AML-193 (cell line): Measurements from ENCODE around the gene MMP7.
A peak's percentile ranks its signal among the peaks of the same experiment; 100 is the strongest.

Experiments used
- DNase-seq, 2 experiments: peaks; one replicate each; lab custom pipeline; 2025; lab: John Stamatoyannopoulos, UW

MMP7 gene, protein sequence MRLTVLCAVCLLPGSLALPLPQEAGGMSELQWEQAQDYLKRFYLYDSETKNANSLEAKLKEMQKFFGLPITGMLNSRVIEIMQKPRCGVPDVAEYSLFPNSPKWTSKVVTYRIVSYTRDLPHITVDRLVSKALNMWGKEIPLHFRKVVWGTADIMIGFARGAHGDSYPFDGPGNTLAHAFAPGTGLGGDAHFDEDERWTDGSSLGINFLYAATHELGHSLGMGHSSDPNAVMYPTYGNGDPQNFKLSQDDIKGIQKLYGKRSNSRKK

DNA sequence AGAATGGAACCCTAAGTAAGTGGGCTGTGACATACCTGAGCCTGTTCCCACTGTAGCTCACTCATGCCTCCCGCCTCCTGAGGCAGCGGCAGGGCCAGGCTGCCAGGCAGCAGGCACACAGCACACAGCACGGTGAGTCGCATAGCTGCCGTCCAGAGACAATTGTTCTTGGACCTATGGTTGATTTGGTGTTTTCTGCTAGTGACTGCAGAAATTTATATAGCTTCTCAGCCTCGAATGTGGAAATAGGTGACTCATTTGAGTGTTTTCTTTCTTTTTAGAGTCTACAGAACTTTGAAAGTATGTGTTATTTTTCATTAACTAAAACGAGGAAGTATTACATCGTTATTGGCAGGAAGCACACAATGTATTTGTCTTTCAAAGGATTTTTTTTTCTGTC lies at the start of gene MMP7:
TSS of gene MMP7 (minus strand) at position 190 of the 400 bp plus-strand sequence. CDS start at position 143, 47 bp downstream.
- DNase-seq: peak; percentile 42 to 59

DNA sequence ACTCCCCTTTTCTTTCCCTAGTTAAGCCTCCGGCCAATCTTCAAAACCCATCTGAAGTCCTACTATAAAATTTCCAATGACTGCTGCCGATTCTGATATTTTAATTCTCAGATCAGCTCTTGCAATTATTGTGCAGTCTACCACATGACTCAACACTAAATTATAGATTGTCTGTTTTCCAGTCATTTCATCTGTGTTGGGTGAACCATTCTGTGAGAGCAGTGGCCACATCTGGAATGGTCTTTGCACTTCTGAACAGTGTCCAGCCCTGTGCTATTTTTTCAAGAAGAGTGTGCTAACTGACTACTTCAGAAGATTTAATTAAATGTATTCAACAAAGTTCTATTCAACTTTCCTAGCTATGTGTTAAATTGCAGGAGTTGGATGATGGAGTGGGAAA lies 47.2 kb upstream of the MMP7 start:
- no peak for DNase-seq

DNA sequence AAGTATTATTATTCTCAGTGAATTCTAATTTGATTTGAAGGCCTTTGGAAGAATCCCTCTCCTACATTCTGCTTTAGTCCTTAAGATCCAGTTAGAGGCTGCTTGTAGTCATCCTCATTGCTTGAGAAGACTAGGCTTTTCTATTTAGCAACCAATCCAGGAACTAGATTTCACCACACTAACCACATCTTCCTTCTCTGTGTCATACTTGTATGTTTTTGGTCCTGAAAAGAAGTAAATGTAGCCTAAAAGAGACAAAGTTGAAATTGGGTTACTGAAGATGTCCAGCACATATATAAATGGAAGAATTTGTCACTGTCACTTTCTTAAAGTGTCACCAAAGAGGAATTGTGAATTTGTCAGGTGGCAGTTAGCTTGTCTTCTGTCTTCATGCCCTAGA lies 46.6 kb upstream of the MMP7 start:
- peak; percentile 92 to 93 for DNase-seq

DNA sequence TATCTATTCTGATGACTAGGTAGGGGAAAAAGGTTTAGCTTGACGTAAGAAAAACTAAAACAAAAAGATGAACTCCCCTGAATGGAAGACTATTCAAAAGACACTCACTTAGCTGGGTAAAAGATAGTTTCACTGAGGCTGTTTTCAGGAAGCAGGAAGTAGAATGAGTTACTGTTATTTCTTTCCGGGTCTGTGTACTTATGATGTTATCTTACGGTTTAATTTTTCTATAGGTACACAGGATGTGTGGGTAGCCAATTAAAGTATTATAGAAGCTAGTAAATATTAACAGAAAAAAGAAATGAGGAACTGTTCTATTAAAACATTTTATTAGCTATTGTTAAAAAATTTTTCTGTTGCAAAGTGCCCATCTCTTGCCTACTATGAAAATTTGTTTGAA lies 45.8 kb upstream of the MMP7 start:
- no peak for DNase-seq

DNA sequence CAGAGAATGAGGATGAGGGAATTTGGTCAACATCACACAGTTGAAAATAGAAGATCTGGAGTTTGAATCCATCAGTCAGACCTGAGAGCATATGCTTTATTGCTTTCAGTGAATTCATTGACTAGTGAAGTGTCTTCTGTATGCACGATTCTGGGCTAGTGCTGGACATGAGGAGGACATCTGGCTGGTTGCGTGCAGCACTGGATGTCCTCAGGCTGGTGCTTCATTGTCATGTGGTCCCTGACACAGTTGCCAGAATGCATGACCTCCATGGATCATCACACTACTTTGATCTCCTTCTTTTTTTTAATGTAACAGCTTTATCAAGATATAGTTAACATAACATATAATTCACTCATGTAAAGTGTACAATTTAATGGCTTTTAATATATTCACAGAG lies 44.5 kb upstream of the MMP7 start:
- no peak for DNase-seq

DNA sequence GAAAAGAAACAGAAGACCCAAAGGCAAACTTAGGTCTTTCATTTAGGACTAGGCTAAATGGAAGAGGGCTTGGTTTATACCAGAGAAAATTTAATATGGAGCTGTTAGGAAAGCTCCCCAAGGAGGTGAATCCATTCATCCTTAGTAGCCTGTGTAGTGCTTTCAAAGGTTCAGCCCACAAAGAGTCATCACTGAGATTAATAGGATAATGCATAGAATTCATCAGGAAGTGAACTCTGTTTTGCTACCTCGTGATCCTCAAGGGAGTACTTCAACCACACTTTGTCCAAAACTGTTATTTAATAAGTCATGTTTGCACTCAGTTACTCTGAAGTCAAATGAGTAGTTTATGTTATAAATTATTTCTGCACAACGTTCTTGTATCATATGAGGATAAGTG lies 43.3 kb upstream of the MMP7 start:
- no peak for DNase-seq

DNA sequence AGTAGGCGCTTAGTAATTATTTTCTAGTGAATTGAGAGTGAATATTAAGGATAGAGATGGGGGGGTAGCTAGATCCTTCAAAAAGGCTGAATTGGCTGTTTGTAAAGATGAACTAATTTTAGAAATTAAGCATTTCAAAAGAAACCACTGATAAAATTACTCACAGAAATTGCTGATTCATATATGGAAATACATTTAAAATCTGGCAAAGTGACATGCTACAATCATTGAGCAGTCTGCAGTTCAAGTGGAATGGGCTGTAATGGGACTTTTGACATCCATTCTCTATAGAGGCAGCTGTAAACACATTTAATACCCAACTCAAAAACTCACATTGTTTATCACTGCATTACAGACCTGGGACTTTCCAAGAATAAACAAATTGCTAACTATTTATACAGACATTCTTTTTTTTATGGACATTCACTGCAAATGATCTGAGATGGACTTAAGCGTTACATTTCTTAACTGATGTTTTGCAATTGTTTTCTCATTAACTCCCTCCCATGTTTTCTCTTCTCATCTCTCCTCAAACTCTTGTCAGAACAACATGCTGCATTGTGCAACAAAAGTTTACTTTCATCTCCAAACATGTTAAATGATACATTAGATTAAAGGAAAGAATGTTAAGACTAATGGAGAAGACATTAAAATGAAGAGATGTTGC lies 42.1 kb upstream of the MMP7 start:
- no peak for DNase-seq

DNA sequence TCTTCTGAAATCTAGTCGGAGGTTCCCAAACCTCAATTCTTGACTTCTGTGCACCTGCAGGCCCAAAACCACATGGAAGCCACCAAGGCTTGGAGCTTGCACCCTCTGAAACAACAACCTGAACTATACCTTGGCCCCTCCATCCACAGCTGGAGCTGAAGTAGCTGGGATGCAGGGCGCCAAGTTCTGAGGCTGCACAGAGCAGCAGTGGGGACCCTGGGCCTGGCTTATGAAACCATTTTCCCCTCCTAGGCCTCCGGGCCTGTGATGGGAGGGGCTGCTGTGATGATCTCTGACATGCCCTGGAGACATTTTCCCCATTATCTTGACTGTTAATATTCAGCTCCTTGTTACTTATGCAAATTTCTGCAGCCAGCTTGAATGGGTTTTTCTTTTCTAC lies 38.3 kb upstream of the MMP7 start:
- DNase-seq: no peak

DNA sequence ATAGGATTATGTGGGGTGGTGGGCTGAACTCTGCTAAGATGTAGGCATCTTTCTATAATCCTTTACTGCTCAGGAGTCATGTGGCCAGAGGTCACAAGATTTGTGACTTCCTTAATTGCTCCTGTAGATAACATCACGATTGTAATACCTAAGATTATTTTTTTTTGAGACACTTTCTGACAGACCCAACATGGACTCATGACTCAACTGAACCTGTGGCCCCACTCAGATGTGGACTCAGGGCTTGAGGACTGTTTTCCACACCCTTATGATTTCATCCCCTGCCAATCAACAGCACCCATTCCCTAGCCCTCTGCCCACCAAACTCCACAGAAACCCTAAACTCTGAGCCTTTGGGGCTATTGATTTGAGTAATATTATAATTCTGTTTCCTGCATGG lies 35.6 kb upstream of the MMP7 start:
- no peak for DNase-seq

DNA sequence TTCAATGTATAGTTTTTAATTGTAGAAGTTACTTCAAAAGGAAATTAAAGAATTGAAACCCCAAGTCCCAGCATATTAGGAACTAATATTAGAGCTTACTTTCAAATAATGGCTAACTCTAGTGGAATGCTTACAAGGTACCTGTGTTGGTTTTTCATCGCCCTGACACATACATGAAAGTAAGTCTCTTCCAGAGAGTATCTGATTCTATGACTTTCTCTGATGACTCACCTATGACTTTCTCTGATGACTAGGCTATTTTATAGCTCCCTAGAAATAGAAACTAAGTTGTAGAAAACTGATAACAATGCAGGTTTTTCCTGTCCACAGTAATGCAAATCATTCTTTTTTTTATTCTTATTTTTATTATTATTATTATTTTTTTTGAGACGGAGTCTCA lies 33.6 kb upstream of the MMP7 start:
- no peak for DNase-seq

DNA sequence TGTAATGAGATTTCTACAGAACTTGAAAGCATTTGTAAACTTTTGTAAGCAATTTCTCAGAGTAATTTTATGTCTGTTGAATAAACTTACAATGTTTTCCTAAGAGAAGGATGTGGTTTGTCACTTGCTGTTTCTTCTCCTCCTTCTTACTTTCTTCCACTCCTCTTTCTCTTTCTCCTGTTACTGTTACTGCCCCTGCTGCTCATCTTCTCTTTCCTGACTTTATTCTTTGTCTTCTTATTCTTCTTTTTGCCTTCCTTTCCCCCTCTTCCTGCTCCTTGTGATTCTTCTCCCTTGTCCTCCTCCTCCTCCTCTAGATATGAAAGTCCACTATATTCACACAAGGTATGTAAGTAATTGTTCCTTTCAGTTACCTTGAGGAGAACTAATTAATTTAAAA lies 31.1 kb upstream of the MMP7 start:
- no peak for DNase-seq

DNA sequence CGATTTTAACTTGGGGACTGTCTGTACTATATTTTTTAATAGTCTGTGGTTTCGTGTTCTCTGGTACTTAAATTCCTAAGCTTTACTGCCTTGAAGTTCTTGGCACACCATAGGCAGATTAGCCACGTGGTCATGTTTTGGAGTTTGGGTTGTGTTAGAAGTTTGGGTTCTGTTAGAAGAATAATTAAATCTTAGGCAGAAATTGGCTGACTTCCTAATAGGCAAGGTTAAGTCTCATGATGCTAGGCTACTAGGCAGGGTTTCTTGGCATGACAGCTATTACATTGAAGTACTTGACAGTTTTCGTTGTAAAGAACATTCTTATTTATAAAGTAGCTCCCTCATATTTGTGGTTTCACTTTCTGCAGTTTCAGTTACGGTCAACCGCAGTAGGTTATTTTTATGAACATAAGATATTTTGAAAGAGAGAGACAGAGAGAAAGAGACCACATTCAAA lies 30.0 kb upstream of the MMP7 start:
- DNase-seq: peak; percentile 53 to 57

DNA sequence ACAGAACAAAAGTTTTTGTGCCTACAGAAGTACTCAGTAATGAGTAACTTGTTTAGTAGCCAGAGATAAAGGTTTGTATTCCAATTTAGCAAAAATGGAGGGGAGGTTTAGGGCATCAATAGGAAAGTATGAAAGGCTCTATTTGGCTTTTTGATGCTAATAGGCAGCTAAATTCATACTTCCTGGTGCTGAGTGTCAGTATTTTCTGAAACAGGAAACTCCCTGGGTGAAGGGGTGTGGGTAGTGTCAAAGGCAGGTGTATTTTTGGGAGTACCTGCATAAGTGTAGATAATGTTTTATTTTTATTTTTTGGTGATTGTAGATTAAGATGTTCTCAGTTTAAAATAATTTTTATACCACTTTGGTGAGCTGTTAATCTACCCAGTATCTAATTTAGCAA lies 29.3 kb upstream of the MMP7 start:
- peak in 1 of 2 experiments; percentile 18 for DNase-seq

DNA sequence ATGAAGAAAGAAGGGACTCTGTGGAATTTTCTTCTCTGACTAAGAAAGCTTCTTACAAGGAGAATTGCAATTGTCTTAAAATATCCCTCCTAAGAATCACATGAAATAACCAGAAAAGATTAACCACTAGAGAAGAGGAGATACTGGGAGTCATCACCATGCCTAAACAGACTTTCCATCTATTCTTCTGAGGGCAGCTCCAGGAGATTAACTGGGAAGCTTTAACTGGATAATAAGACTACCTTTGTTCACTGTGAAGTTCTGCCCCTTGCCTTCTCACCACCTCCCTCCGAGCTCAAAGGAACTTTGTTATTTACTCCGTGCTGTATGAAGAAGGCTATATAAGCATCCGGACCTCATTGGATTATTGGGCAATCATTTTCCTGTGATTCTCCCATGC lies 24.5 kb upstream of the MMP7 start:
- no peak for DNase-seq

DNA sequence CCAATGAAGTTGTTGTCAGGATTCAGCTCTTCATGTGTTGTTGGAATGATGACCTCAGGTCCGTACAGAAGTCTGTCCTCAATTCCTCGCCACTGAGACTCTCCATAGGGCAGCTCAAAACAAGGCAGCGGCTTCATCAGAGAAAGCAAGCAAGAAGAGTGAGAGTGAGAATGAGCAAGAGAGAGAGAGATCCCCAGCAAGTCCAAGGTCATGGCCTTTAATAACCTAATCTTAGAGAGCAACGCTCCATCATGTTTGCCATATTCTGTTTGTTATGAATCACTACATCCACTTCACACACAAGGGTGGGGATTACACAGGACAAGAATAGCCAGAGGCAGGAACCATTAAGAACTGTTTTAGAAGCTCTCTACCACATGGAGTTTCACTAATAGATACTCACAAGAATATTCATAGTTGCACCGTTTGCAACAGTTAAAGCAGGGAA lies 23.3 kb upstream of the MMP7 start:
- DNase-seq: no peak

DNA sequence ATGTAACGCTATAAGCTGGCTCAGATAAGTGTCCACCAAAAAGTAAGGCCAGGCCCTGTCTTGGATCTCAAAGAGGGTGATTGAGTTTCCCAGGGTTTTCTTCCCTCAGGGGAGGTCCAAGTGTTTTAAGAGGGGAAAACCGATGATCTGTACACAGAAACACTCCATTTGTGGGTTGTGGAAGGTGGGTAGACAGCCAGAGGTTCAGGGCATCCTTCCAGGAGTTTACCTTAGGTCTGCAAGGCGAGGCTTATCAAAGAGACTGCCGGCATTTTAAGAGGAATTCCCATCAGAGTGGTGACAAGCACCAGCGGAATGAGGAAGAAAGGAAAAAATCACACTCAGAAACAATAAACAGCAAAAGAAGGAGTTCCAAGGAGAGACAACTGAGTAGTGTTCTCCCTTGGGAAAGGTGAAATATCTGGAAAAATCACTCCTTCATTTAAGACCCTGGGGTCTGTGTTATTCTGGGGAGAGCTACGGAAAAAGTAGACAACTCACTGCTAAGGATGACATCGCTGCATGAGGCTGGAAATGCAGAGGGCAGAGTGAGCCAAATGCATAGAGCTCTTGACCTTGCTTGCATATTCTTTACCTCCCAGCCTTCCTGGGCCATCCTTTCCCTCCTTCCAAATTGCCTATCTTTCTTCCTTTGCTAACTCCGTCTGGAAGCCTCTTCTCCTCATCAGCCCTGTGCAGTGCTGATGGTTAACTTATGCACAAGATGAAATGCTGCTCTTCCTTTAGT lies 22.1 kb upstream of the MMP7 start:
- no peak for DNase-seq

DNA sequence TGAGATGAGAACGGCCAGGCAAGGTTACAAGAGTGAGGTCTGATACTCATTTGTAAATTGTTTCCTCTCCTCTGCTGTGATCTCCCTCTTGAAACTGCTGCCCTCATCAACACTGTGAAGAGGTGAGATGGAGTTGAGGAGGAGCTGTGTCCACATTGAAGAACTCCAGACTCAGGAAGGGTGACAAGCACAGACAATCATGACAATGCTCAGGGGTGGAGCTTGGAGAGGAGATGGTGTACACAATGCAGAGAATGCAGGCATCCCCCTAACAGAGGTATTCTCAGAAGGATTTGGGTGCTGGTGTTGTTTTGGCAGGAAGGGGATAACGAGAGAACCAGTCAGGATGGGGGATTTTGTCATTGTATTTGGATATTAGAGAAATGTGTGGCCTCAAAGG lies 21.5 kb upstream of the MMP7 start:
- DNase-seq: no peak

DNA sequence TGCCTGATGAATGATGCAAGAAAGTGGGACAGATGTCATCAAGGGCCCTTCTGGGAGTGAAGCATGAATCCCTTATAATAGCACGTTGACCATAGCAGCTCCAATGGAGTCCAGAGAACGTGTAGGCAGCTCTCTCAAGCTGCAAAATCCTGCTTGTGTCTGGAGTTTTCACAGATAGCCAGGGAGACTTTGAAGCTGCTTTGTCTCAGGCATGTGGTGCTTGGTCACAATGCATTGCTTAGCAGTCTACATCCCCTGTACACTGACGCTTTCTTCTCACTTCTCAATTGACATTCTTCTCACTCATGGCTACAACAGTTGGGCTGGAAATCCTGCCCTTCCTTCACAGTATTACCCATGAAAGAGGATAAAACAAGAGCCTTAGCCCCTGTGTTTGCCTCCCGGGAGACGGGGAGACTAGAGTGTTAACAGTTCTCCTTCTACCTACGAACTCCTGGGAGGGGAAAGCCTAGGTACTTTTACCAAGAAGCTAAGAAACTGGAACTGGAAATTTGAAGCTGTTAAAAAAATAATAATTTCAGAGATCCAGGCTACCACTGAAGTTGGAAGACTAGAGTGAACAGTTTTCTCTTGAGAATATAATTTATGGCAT lies 20.7 kb upstream of the MMP7 start:
- no peak for DNase-seq

DNA sequence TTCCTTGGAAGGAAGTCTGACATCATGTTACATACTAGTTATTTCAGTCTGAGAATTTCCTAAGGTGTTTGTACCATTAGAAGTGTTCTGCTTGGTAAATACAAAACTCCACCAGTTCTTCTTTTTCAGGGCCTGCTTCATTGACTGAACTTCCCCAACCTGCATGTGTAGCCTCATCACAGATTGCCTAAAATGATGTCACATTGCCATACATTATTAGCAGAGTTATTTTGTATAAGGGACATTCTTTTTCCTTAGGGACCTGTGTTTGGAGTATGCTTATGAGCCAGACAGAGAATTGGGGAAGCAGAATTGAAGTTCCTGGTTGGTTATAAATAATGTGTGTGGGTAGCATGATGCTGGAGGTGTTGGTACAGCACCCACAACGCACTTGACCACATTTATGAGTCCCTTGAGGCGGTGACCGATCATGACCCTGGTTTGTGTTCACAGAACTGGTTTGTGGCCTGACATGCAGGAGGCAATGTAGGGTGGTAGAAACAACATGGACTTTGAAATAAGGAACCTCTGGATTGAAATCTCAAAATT lies 16.4 kb upstream of the MMP7 start:
- DNase-seq: peak; percentile 34 to 39

DNA sequence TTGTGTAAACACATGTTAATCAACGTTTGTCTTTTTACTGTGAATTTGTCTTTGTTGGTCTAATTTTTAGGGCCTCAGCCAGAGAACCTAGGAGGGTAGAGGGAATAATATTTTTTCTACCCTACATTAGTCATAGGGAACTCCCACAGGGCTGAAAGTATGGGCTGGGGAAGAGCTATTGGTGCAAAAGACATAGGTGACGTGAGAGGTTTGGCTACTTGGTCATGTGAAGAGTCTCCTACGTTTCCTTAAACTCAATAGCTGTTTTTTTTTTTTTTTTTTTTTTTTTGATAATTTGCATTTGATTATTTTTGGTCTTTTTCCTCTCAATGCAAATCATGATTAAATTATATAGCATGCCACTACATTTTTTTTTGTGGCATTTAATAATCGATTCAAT lies 15.9 kb upstream of the MMP7 start:
- DNase-seq: no peak

DNA sequence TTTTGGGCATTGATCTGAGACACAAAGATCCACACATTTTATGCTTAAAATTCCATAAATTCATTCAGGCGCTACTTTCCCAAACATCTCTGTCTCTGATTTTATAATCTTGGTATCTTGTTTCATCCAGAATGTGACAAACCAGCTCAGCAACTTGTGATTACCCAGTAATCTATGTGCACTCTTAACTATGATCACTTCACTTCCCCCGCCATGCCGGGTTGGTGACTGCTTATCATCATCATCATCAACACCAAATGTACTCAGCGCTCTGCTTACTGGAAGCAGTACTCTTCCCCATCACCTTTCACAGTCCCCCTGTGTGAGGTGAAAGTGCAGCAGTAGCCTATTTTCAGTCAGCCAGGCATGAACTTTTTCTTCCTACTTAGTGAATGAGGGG lies 15.2 kb upstream of the MMP7 start:
- DNase-seq: no peak

DNA sequence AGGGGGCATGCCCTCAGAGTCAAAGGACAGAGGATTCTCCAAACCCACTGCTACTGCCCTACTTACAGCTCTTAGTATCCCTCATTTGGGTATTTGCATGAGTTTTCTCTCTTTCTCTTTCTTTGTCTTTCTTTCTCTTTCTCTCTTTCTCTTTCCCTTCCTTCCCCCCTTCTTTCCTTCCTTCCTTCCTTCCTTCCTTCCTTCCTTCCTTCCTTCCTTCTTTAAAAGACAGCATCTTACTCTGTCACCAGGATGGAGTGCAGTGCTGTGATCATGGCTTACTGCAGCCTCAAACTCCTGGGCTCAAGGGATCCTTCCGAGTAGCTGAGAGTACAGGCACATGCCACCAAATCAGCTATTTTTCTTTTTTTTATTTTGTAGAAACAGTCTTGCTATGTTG lies 14.0 kb upstream of the MMP7 start:
- DNase-seq: no peak
